OCI-LY1 (cell line): ENCODE results near the gene ACSM3.

Experiments
- H2AFZ ChIP-seq: fragments of 200-600 bp; sonication (generic), shearing (Covaris generic); 2 replicates; pipeline ENCODE4 v1.6.0; 2014; ENCODE audit warnings: antibody characterized with exemption, mild to moderate bottlenecking, low read length
- H3F3A ChIP-seq: fragments of 200-600 bp; sonication (generic), shearing (Covaris generic); 2 replicates; pipeline ENCODE4 v1.6.0; 2014; ENCODE audit warnings: mild to moderate bottlenecking, antibody characterized with exemption, low read length, moderate library complexity; ENCODE audit not compliant: insufficient read depth
- H3K27ac ChIP-seq: fragments of 200-600 bp; sonication (generic); 2 replicates; pipeline ENCODE4 v1.5.1; 2014; ENCODE audit warnings: low read length, mixed run types, mild to moderate bottlenecking, low read depth; ENCODE audit not compliant: poor library complexity, severe bottlenecking
- H3K27me3 ChIP-seq: fragments of 200-600 bp; sonication (generic); 2 replicates; pipeline ENCODE4 v1.6.0; 2014; ENCODE audit warnings: antibody characterized with exemption, mild to moderate bottlenecking, low read length, moderate library complexity; ENCODE audit not compliant: insufficient read depth
- H3K36me3 ChIP-seq: fragments of 200-600 bp; sonication (generic); 2 replicates; pipeline ENCODE4 v1.6.1; 2014; ENCODE audit warnings: mild to moderate bottlenecking, antibody characterized with exemption, low read length, moderate library complexity, mixed read lengths; ENCODE audit not compliant: insufficient read depth
- H3K4me1 ChIP-seq: fragments of 200-600 bp; sonication (generic); 2 replicates; pipeline ENCODE4 v1.5.1; 2014; ENCODE audit warnings: mild to moderate bottlenecking, low read length, moderate library complexity; ENCODE audit not compliant: insufficient read depth, severe bottlenecking
- H3K4me2 ChIP-seq: fragments of 200-600 bp; sonication (generic), shearing (Covaris generic); 2 replicates; pipeline ENCODE4 v1.6.1; 2014; ENCODE audit warnings: low read length
- H3K4me3 ChIP-seq: fragments of 200-600 bp; sonication (generic); 2 replicates; pipeline ENCODE4 v1.5.1; 2014; ENCODE audit warnings: low read length, low read depth, mild to moderate bottlenecking, mixed read lengths; ENCODE audit not compliant: poor library complexity, severe bottlenecking
- H3K79me2 ChIP-seq: fragments of 200-600 bp; shearing (Covaris generic); 2 replicates; pipeline ENCODE4 v1.6.1; 2016; ENCODE audit warnings: mixed run types, low read length, mixed read lengths; ENCODE audit not compliant: insufficient read depth
- H3K9ac ChIP-seq: fragments of 200-600 bp; sonication (generic), shearing (Covaris generic); 2 replicates; pipeline ENCODE4 v1.6.1; 2014; ENCODE audit warnings: mild to moderate bottlenecking, low read length, mixed read lengths
- H3K9me2 ChIP-seq: fragments of 200-600 bp; sonication (generic), shearing (Covaris generic); 2 replicates; pipeline ENCODE4 v1.6.1; 2014; ENCODE audit warnings: low read depth, mild to moderate bottlenecking, low read length, mixed read lengths
- H3K9me3 ChIP-seq: fragments of 200-600 bp; shearing (Covaris generic); 2 replicates; pipeline ENCODE4 v1.6.1; 2014; ENCODE audit warnings: low read length, mixed read lengths
- H4K20me1 ChIP-seq: fragments of 200-600 bp; sonication (generic), shearing (Covaris generic); 2 replicates; pipeline ENCODE4 v1.6.0; 2016; ENCODE audit warnings: mild to moderate bottlenecking, low read length; ENCODE audit not compliant: insufficient read depth
- EZH2 ChIP-seq: fragments of 200-600 bp; sonication (generic), shearing (Covaris generic); IDR thresholded peaks from 2 replicates; pipeline ENCODE4 v1.8.0; 2017; ENCODE audit warnings: borderline replicate concordance, mixed run types, mild to moderate bottlenecking, antibody characterized with exemption, low read length, moderate library complexity, mixed read lengths
- TF ChIP-seq, protein P1 (sequence below): fragments of 200-600 bp; sonication (generic), shearing (Covaris generic); IDR thresholded peaks from 2 replicates; pipeline ENCODE4 v1.5.1; 2017; ENCODE audit warnings: mild to moderate bottlenecking, antibody characterized with exemption, low read length, moderate library complexity, mixed read lengths

ACSM3 gene

GRCh38 chr16:20821682-20822081 is 57.9 kb downstream of the ACSM3 start:
- TF ChIP-seq EZH2 = no peak
- TF ChIP-seq, protein P1, sequence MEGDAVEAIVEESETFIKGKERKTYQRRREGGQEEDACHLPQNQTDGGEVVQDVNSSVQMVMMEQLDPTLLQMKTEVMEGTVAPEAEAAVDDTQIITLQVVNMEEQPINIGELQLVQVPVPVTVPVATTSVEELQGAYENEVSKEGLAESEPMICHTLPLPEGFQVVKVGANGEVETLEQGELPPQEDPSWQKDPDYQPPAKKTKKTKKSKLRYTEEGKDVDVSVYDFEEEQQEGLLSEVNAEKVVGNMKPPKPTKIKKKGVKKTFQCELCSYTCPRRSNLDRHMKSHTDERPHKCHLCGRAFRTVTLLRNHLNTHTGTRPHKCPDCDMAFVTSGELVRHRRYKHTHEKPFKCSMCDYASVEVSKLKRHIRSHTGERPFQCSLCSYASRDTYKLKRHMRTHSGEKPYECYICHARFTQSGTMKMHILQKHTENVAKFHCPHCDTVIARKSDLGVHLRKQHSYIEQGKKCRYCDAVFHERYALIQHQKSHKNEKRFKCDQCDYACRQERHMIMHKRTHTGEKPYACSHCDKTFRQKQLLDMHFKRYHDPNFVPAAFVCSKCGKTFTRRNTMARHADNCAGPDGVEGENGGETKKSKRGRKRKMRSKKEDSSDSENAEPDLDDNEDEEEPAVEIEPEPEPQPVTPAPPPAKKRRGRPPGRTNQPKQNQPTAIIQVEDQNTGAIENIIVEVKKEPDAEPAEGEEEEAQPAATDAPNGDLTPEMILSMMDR = no peak
- no peak overlapping the region for H2AFZ ChIP-seq
- H3K36me3 ChIP-seq = peaks cover 49% of the 10 kb centered on the region
- no peak overlapping the region for H3K27ac ChIP-seq
- no peaks in the 10 kb centered on the region for H3F3A ChIP-seq
- no peaks in the 10 kb centered on the region for H3K4me1 ChIP-seq
- no peaks in the 10 kb centered on the region for H3K9me3 ChIP-seq
- H3K9me2 ChIP-seq = no peaks in the 10 kb centered on the region
- no peaks in the 10 kb centered on the region for H3K27me3 ChIP-seq
- H3K9ac ChIP-seq = no peak overlapping the region
- no peak overlapping the region for H3K4me3 ChIP-seq
- H4K20me1 ChIP-seq = no peaks in the 10 kb centered on the region
- H3K79me2 ChIP-seq = no peaks in the 10 kb centered on the region
- no peak overlapping the region for H3K4me2 ChIP-seq

DNA sequence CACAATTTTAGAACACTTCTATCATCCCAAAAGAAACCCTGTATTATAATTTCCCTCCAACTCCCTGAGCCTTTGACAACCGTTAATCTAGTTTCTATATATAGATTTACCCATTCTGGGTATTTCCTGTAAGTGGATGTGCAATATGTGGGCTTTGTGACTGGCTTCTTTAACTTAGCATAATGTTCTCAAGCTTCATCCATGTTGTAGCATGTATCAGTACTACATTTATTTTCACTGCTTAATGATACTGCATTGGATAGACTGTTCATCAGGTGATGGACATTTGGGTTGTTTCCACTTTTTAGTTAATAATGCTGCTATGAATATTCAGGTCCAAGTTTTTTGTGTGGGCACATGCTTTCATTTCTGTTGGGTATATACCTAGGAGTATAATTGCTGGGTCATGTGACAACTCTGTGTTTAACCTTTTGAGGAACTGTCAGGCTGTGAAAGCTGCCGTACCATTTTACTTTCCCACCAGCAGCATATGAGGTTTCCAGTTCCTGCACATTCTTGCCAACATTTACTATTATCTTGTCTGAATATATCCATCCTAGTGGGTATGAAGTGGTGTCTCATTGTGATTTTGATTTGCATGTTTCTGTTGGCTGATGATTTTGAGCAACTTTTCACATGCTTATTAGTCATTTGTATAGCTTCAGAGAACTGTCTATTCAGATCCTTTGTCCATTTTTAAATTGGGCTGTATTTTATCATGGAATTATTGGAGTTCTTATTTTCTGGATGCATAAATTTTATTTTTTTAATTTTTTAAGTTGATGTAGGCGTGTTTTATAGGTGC is 58.9 kb downstream of the ACSM3 start:
- peaks cover 55% of the 10 kb centered on the region for H3K36me3 ChIP-seq

GRCh38 chr16:20826039-20826566 is 62.3 kb downstream of the ACSM3 start:
- H3F3A ChIP-seq = no peaks in the 10 kb centered on the region
- H3K9ac ChIP-seq = no peak overlapping the region
- H3K9me3 ChIP-seq = no peaks in the 10 kb centered on the region
- H3K4me2 ChIP-seq = no peak overlapping the region
- no peak for TF ChIP-seq EZH2
- TF ChIP-seq, protein P1 = no peak
- H3K27me3 ChIP-seq = no peaks in the 10 kb centered on the region
- no peaks in the 10 kb centered on the region for H3K4me1 ChIP-seq
- H2AFZ ChIP-seq = no peak overlapping the region
- H3K27ac ChIP-seq = no peak overlapping the region
- no peaks in the 10 kb centered on the region for H4K20me1 ChIP-seq
- H3K4me3 ChIP-seq = no peak overlapping the region
- peaks cover 54% of the 10 kb centered on the region for H3K36me3 ChIP-seq
- H3K9me2 ChIP-seq = no peaks in the 10 kb centered on the region
- H3K79me2 ChIP-seq = no peaks in the 10 kb centered on the region

More for the DNA sequence above, 58.9 kb downstream of the ACSM3 start:
- Histone ChIP-seq H4K20me1 (no peaks in the 10 kb centered on the region), H3K4me2 (no peak overlapping the region), H3K27me3 (no peaks in the 10 kb centered on the region), H3K9me2 (no peaks in the 10 kb centered on the region), H3K4me3 (no peak overlapping the region), H3K9me3 (no peaks in the 10 kb centered on the region), H3K27ac (no peak overlapping the region), H3K9ac (no peak overlapping the region), H3F3A (no peaks in the 10 kb centered on the region), H2AFZ (no peak overlapping the region), H3K4me1 (no peaks in the 10 kb centered on the region), H3K79me2 (no peaks in the 10 kb centered on the region)
- TF ChIP-seq EZH2 = no peak
- TF ChIP-seq, protein P1 = no peak
